GM21447 (cell line): Measurements from ENCODE around the gene TMEM161A.
"Not testable (repeated sequence)": the region's sequence is repeated elsewhere in the genome, so short reads cannot be mapped to it uniquely, and the experiment has no call there.

Experiments
- ATAC-seq: cut with Tn5 transposase; IDR thresholded peaks from one replicate; pipeline ENCODE4 v1.9.1; 2021; ENCODE audit not compliant: unreplicated experiment

Gene TMEM161A

GRCh38 chr19:19138109-19138981, at the start of gene TMEM161A:
TSS of gene TMEM161A (minus strand) at chr19:19138478. CDS start at chr19:19138428, 50 bp downstream.
- peak; percentile 97 for ATAC-seq

GRCh38 chr19:19186742-19187141, 48.5 kb upstream of the TMEM161A start:
- no peak for ATAC-seq

DNA sequence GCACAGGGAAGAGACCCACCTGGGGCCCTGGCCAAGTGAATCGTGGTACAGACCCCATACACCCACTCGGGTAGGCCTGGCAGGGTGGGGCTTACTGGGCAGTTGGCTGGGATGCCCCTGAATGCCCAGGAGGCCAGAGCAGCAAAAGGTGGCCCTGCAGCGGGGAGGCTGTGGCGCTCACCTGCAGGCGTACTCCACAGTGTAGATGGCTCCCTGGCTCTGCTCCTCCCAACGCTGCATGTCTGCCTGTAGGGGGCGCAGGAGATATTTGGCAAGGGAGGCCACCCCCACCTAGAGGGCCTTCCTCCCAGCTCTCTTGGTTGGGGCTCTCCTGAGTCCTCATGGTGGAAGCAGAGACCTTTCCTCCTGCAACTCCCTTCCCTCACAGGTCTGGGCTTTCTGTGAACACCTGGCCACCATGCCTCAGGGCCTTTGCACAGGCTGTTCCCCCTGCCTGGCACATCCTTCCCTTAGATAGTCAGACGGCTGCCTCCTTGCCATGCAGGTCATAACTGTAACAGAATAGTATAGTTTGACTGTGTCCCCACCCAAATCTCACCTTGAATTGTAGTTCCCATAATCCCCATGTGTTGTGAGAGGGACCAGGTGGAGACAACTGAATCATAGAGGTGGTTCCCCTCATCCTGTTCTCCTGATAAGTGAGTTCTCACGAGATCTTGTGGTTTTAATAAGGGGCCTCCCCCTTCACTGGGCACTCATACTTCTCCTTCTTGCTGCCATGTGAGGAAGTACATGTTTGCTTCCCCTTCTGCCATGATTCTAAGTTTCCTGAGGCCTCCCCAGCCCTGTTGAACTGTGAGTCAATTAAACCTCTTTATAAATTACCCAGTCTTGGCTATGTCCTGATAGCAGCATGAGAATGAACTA, 47.8 kb upstream of the TMEM161A start:
- ATAC-seq = no peak

DNA sequence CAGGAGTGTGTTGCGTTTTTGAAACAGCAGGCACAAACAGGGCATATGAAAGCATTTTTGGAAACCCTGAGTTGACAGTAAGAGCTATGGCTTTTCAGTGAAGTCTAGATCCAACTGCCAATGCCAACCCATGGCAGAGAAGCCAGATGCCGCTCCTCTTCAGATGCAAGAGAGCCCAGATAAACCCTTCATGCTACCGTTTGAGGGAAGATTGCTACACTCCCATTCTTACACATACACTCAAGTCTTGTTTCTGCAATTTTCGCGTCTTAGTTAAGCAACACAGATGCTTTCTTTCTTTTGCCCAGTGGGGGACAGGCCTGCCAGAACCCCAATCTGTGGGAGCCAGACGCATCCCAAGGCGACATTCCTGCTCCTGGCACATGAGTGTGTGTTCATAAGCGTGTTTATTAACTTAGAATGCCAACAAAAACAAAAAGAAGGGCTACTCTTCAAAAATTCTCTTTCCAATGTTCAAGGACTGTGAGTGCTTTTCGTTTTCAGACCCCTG, 43.3 kb upstream of the TMEM161A start:
- no peak for ATAC-seq

- no peak for ATAC-seq
Observed at GRCh38 chr19:19179548-19180441, 41.5 kb upstream of the TMEM161A start.

DNA sequence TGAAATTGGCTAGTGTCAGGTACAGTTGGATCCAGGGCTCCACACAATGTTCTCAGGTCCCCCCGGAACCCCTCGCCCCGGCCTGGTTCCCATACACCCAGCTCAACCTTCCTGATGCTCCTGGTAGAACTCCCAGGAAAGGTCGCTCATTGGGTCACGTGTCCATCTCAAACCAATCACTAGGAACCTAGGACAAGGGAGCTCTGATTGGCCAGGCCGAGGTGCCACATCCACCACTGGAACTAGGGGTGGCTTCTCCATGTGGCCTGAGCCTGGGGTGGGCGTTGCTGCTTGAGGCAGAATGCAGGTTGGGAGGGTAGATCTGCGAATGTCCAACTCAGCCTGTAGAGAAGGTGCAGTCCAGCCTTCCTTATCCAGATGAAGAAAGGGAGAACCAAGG, 38.7 kb upstream of the TMEM161A start:
- no peak for ATAC-seq

- not testable (repeated sequence) for ATAC-seq
Observed at GRCh38 chr19:19173243-19173642, 35.0 kb upstream of the TMEM161A start.

GRCh38 chr19:19171821-19172532, 33.7 kb upstream of the TMEM161A start:
- no peak for ATAC-seq

DNA sequence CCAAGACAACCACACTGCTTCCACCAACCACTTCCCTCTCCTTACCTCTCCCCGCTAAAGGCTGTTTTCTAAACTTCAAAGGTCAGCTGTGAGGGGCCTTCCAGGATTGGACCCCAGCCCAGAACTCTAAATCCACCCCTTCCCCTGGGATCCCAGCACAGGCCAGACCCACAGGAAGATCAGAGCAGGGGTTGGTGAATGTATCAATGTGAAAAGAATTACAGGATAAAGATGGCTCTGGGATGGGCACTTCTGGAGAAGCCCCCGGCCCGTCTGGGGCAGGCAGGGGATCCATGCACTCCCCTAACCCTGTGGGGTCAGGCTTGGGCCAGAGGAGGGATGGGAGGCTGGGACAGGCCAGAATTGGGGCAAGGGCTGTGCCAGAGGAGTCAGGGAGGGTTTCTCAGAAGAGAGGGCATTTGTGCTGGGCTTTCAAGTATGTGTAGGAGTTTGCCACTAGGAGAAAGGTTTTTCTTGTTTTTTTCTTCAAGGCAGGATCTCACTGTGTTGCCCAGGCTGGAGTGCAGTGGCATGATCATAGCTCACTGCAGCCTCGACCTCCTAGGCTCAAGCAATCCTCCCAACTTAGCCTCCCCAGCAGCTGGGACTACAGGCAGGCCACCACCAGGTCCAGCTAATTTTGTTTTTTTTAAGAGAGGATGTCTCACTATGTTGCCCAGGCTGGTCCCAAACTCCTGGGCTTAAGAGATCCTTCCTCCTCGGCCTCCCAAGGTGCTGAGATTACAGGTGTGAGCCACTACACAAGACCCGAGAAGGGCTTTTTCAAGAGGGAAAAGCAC, 32.8 kb upstream of the TMEM161A start:
- ATAC-seq = no peak

DNA sequence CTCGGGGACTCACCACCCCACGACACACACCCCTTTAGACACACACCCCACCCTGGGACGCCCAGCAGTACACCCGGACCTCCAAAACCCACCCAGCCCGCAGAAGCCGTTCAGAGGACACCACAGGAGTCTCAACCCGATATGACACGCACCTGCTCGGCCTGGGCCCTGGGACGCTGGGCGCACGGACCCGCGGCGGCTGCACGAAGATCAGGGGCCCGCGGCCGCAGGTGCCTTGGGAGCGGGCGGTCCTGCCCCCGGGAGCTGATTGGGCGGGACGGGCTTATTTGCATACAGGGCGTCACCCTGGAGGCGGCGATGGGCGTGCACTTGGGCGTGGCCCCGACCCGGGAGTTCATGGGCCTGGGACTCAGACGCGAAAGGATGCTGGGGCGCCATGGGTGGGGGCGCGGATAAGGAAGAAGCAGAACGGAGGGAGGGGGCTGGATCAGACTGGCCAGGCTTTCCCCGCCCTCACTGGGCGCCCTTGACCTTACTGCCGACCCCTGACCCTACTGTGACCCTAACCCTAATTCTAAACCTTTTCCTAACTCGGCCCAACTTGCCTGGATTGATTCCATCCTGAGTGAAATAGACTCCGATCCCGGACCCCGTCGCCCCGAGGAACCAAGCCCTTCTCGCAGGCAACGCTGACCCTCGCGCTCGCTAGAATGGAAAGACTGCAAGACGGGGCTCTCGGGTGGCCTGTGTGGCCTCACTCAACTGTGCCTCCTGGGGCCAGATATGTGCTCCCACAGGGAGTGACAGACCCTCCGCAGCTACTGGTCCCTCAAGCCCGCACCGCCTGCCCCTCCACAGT, 32.0 kb upstream of the TMEM161A start, which contains the start of gene MEF2B:
Gene MEF2B, minus strand, starts transcription at position 211 of the 820 bp plus-strand sequence. CDS start 19,528 bp downstream, outside the sequence.
- ATAC-seq = peak; percentile 79

- no peak for ATAC-seq
Observed at GRCh38 chr19:19169236-19170052, 31.2 kb upstream of the TMEM161A start.

- ATAC-seq = no peak
Observed at GRCh38 chr19:19167612-19168011, 29.3 kb upstream of the TMEM161A start.

GRCh38 chr19:19165396-19165795, 27.1 kb upstream of the TMEM161A start:
- no peak for ATAC-seq

DNA sequence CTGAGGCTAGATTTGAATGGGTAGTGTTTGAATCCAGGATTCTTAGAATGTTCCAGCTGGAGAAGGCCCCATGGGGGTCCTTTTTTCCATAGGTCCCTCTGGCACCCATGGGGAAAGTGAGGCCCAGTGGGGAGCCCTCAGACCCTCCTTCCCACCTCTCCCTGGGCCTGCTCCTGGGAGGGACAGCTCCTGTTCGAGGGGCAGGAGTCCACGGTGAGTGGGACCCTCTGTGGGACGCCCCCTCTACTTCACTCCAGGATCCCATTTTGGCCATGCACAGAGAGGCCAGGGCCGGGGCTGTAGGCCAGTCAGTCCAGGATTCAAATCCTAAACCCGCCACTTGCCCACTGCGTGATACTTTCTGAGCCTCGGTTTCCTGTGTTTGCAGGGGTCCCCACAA, 24.2 kb upstream of the TMEM161A start:
- no peak for ATAC-seq

DNA sequence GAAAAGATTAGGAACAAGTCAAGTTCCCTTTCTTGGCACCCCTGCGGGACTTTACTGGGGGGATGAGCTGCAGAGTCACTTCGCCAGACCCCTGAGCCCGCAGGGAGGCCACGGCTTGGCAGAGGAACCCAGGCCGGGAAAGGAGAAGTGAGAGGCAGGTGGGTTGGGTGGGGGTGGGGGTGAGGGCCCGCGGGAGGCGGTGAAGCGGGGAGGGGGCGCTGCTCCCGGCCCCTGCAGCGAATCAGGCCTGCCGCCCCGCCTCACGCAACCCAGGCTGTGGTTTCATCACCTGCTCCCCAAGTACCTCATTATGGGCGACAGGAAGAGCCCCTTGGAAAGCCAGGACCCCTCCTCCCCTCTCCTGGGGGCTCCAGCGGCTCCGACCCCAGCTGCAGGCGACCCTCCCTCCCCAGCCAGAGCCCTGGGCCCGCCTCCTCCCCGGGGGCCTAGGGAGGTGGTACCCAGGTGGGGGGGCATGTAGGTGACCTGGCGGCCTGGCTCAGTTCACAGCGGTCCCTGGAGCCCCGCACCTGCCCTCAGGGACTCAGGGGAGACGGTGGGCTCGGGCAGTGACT, 22.3 kb upstream of the TMEM161A start:
- peak; percentile 33 for ATAC-seq

GRCh38 chr19:19159534-19159933, 21.3 kb upstream of the TMEM161A start:
- ATAC-seq = no peak

DNA sequence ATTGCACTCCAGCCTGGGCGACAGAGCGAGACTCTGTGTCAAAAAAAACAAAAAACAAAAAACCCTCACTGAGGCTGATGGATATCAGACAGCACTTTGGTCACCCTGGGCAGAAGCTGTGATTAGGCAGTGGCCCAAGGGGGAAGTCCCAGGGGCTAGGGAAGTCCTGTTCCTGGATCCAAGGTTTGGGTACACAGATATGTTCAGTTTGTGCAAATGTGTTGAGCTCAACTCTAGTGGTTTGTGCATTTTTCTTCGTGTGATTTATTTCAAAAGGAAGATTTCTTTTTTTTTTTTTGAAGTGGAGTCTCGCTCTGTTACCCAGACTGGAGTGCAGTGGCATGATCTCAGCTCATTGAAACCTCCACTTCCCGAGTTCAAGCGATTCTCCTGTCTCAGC, 19.5 kb upstream of the TMEM161A start:
- no peak for ATAC-seq
